HG03575 (cell line): ENCODE data around the gene USP35.
"Not testable (repeated sequence)": the region's sequence is repeated elsewhere in the genome, so short reads cannot be mapped to it uniquely, and the experiment has no call there.

ENCODE experiments used
- ATAC-seq: cut with Tn5 transposase; IDR thresholded peaks from one replicate; pipeline ENCODE4 v1.9.1; 2021; ENCODE audit not compliant: unreplicated experiment, insufficient number of reproducible peaks, low FRiP score; ENCODE audit errors: extremely low read depth

The USP35 gene

GRCh38 chr11:78210000-78210608 is 21.4 kb downstream of the USP35 start:
- ATAC-seq: no peak

- ATAC-seq: no peak
Measured at GRCh38 chr11:78211565-78211964, 22.8 kb downstream of the USP35 start.

- ATAC-seq: no peak
Measured at GRCh38 chr11:78212586-78213371, 24.1 kb downstream of the USP35 start.

- ATAC-seq: no peak
Measured at GRCh38 chr11:78213526-78214330, 25.0 kb downstream of the USP35 start.

GRCh38 chr11:78214331-78215194 is 25.8 kb downstream of the USP35 start:
- ATAC-seq: no peak

- no peak for ATAC-seq
Measured at GRCh38 chr11:78216021-78216420, 27.3 kb downstream of the USP35 start.

GRCh38 chr11:78216571-78217287 is 28.0 kb downstream of the USP35 start:
- ATAC-seq: no peak

GRCh38 chr11:78217650-78218541 is 29.2 kb downstream of the USP35 start:
- ATAC-seq: no peak

GRCh38 chr11:78218707-78219492 is 30.2 kb downstream of the USP35 start:
- ATAC-seq: no peak

GRCh38 chr11:78219493-78220217 is 30.9 kb downstream of the USP35 start:
- ATAC-seq: no peak

- no peak for ATAC-seq
Measured at GRCh38 chr11:78220218-78221157, 31.8 kb downstream of the USP35 start.

- ATAC-seq: no peak
Measured at GRCh38 chr11:78221396-78222315, 32.9 kb downstream of the USP35 start.

GRCh38 chr11:78222726-78223125 is 34.0 kb downstream of the USP35 start:
- not testable (repeated sequence) for ATAC-seq

GRCh38 chr11:78223320-78223954 is 34.7 kb downstream of the USP35 start:
- no peak for ATAC-seq
